HG03045 (cell line): ENCODE results near the gene WASF1.
"Not testable (repeated sequence)": the region's sequence is repeated elsewhere in the genome, so short reads cannot be mapped to it uniquely, and the experiment has no call there.

Experiments used
- ATAC-seq: cut with Tn5 transposase; IDR thresholded peaks from one replicate; pipeline ENCODE4 v1.9.1; 2021; ENCODE audit warnings: mild to moderate bottlenecking, moderate library complexity; ENCODE audit not compliant: unreplicated experiment

WASF1 gene

GRCh38 chr6:110095101-110095500 lies 84.4 kb downstream of the WASF1 start:
- no peak for ATAC-seq

GRCh38 chr6:110093981-110094380 lies 85.5 kb downstream of the WASF1 start:
- ATAC-seq = no peak

GRCh38 chr6:110090876-110091275 lies 88.6 kb downstream of the WASF1 start:
- ATAC-seq = no peak

- ATAC-seq = no peak
Observed at GRCh38 chr6:110089323-110089722, 90.1 kb downstream of the WASF1 start.

- ATAC-seq = no peak
Observed at GRCh38 chr6:110085285-110085684, 94.2 kb downstream of the WASF1 start.

- no peak for ATAC-seq
Observed at GRCh38 chr6:110083875-110084585, 95.4 kb downstream of the WASF1 start.

GRCh38 chr6:110075406-110075805 lies 104.1 kb downstream of the WASF1 start:
- ATAC-seq = no peak

GRCh38 chr6:110073474-110073873 lies 106.0 kb downstream of the WASF1 start:
- ATAC-seq = not testable (repeated sequence)

GRCh38 chr6:110068592-110068967 lies 110.9 kb downstream of the WASF1 start:
- ATAC-seq = no peak

- ATAC-seq = no peak
Observed at GRCh38 chr6:110067837-110068591, 111.5 kb downstream of the WASF1 start.

GRCh38 chr6:110064744-110065524 lies 114.5 kb downstream of the WASF1 start:
- ATAC-seq = no peak

- no peak for ATAC-seq
Observed at GRCh38 chr6:110063594-110064263, 115.7 kb downstream of the WASF1 start.

GRCh38 chr6:110055387-110055735 lies 124.1 kb downstream of the WASF1 start:
- ATAC-seq = no peak

GRCh38 chr6:110054664-110055386 lies 124.6 kb downstream of the WASF1 start:
- ATAC-seq = no peak

- no peak for ATAC-seq
Observed at GRCh38 chr6:110053395-110054240, 125.9 kb downstream of the WASF1 start.

- ATAC-seq = no peak
Observed at GRCh38 chr6:110050440-110050813, 129.0 kb downstream of the WASF1 start.
